ENCODE measurements around the gene PPP2R2D.

GRCh38 chr10:131920151-131920550, 19.3 kb downstream of the PPP2R2D start:
- no peak for TF ChIP-seq CTCF (conservative IDR thresholded peaks at IDR 0.05; ENCODE audit: low read length)
- no peak for TF ChIP-seq EZH2phosphoT487 (IDR thresholded peaks at IDR 0.05; ENCODE audit: borderline replicate concordance)
